GM12878 (cell line): ENCODE results near the gene BCAS4. TPM values are rescaled to one million over a fixed set of nuclear protein-coding genes. Genes with fewer than 3 reads are reported as not detected.

Experiments used
- ATF3 ChIP-seq: IDR thresholded peaks from 2 replicates; pipeline ENCODE4 v1.6.1; 2011; ENCODE audit warnings: low read depth, mild to moderate bottlenecking, low read length, moderate library complexity, borderline replicate concordance; ENCODE audit errors: extremely low read depth
- CHD1 ChIP-seq: IDR thresholded peaks from 2 replicates; pipeline ENCODE4 v1.6.1; 2012; ENCODE audit warnings: low read depth, low read length, improper control_type of control experiment
- CREM ChIP-seq: IDR thresholded peaks from 2 replicates; pipeline ENCODE4 v1.6.1; 2014; ENCODE audit warnings: antibody characterized with exemption, low read depth
- CUX1 ChIP-seq: IDR thresholded peaks from 2 replicates; pipeline ENCODE4 v1.6.1; 2012; ENCODE audit warnings: improper control_type of control experiment, low read depth, low read length; ENCODE audit not compliant: insufficient replicate concordance
- E2F8 ChIP-seq: fragments of 450-650 bp; IDR thresholded peaks from 2 replicates; pipeline ENCODE4 v1.6.1; 2018; ENCODE audit warnings: mild to moderate bottlenecking, low read depth, moderate library complexity; ENCODE audit not compliant: partially characterized antibody
- EGR1 ChIP-seq, 2 experiments: IDR thresholded peaks; 1 replicate in 1 of 2; 2 replicates in 1 of 2; pipeline ENCODE4 v1.6.1; 2011 to 2012; ENCODE audit warnings: low read depth in 2 of 2, low read length in 2 of 2, borderline replicate concordance in 1 of 2, mild to moderate bottlenecking in 1 of 2, moderate library complexity in 1 of 2
- ELK1 ChIP-seq: IDR thresholded peaks from 2 replicates; pipeline ENCODE4 v1.6.1; 2012; ENCODE audit warnings: low read depth, low read length, improper control_type of control experiment
- FOXM1 ChIP-seq: IDR thresholded peaks from 2 replicates; pipeline ENCODE4 v1.6.1; 2012; ENCODE audit warnings: low read depth, mild to moderate bottlenecking, inconsistent platforms, low read length, moderate library complexity
- HDGF ChIP-seq: fragments of 450-650 bp; IDR thresholded peaks from 2 replicates; pipeline ENCODE4 v1.6.1; 2016; ENCODE audit warnings: antibody characterized with exemption
- MEF2B ChIP-seq: fragments of 450-650 bp; IDR thresholded peaks from 2 replicates; pipeline ENCODE4 v1.6.1; 2018; ENCODE audit warnings: mild to moderate bottlenecking, moderate library complexity; ENCODE audit not compliant: partially characterized antibody, poor library complexity, severe bottlenecking
- MYC ChIP-seq: IDR thresholded peaks from 2 replicates; pipeline ENCODE4 v1.6.1; 2011; ENCODE audit warnings: mild to moderate bottlenecking, low read length, moderate library complexity, inconsistent platforms; ENCODE audit not compliant: insufficient read depth, insufficient replicate concordance, insufficient read length, severe bottlenecking
- RCOR1 ChIP-seq: conservative IDR thresholded peaks from 2 replicates; pipeline ENCODE4 v1.6.1; 2012; ENCODE audit warnings: low read depth, low read length, improper control_type of control experiment
- RELA ChIP-seq: fragments of 450-650 bp; IDR thresholded peaks from 2 replicates; pipeline ENCODE4 v1.8.0; 2014; ENCODE audit warnings: borderline replicate concordance; ENCODE audit not compliant: partially characterized antibody
- RFX5 ChIP-seq: IDR thresholded peaks from 2 replicates; pipeline ENCODE4 v1.6.1; 2011; ENCODE audit warnings: low read depth, low read length, improper control_type of control experiment
- SP1 ChIP-seq: IDR thresholded peaks from one replicate; pipeline ENCODE4 v1.6.1; 2011; ENCODE audit warnings: low read depth, low read length
- TAF1 ChIP-seq: IDR thresholded peaks from 2 replicates; pipeline ENCODE4 v1.6.1; 2011; ENCODE audit warnings: mild to moderate bottlenecking, low read depth, low read length, borderline replicate concordance
- TCF3 ChIP-seq: IDR thresholded peaks from 2 replicates; pipeline ENCODE4 v1.6.1; 2012; ENCODE audit warnings: low read depth, mild to moderate bottlenecking, low read length, borderline replicate concordance; ENCODE audit not compliant: insufficient read depth
- WRNIP1 ChIP-seq: IDR thresholded peaks from 2 replicates; pipeline ENCODE4 v1.6.1; 2011; ENCODE audit warnings: low read depth, low read length, improper control_type of control experiment, borderline replicate concordance
- YBX1 ChIP-seq: fragments of 450-650 bp; IDR thresholded peaks from 2 replicates; pipeline ENCODE4 v1.6.1; 2016; ENCODE audit warnings: antibody characterized with exemption
- ZNF217 ChIP-seq: fragments of 450-650 bp; IDR thresholded peaks from 2 replicates; pipeline ENCODE4 v1.6.1; 2017; ENCODE audit warnings: antibody characterized with exemption, mild to moderate bottlenecking
- ZNF622 ChIP-seq: fragments of 450-650 bp; IDR thresholded peaks from 2 replicates; pipeline ENCODE4 v1.6.1; 2017; ENCODE audit warnings: mild to moderate bottlenecking, inconsistent platforms
- polyA plus RNA-seq, 11 experiments: library from polyadenylated mRNA; depleted of rRNA in 4 of 11; unstranded in 6 of 11; stranded (reverse) in 5 of 11; fragments of >200 nt; fragmentation: Nextera tagmentation in 4 of 11; fragmentation: Illumina TruSeq in 1 of 11; extraction: Ambion mirVana in 4 of 11; extraction: Trizol in 1 of 11; gene quantifications; 1 replicate in 1 of 11; 2 replicates in 10 of 11; pipeline versions ENCODE4 v1.2.1 to v1.2.3, GENCODE V29; 2011 to 2016; ENCODE audit warnings: inconsistent platforms in 2 of 11, missing spikeins in 2 of 11, low read depth in 1 of 11
- total RNA-seq, 4 experiments: library from RNA; depleted of rRNA in 3 of 4; stranded (reverse); fragments of >200 nt in 3 of 4; fragmentation: Illumina TruSeq in 1 of 4; extraction: Trizol in 1 of 4; gene quantifications; 2 replicates each; pipeline versions ENCODE4 v1.2.1 to v1.2.3, GENCODE V29; 2013 to 2021

The BCAS4 gene
- total and polyA plus RNA-seq, 10 of the 15 experiments (the other 5 are each of a cell fraction or from before 2014, with no cell fraction given), result 14.8 to 214 (median 65.3) TPM

- no peak for TF ChIP-seq MYC
- no peak for TF ChIP-seq RFX5
- TF ChIP-seq CUX1, result peak; percentile 34
- peak; percentile 67; the same call in 1 of the 2 replicates for TF ChIP-seq FOXM1
- no peak for TF ChIP-seq RELA
- peak; percentile 94 for TF ChIP-seq CHD1
- peak in 1 of 2 experiments; percentile 55; a peak in 1 of 3 replicates for TF ChIP-seq EGR1 (IDR thresholded peaks at IDR 0.05; ENCODE audit: borderline replicate concordance in 1 of 2, low read depth in 2 of 2, low read length in 2 of 2)
- TF ChIP-seq E2F8, result no peak
- no peak for TF ChIP-seq YBX1
- no peak for TF ChIP-seq ATF3
- TF ChIP-seq ZNF622, result no peak
- TF ChIP-seq MEF2B, result peak; percentile 63
- peak; percentile 66; the same call in 1 of the 2 replicates for TF ChIP-seq TCF3
- no peak for TF ChIP-seq WRNIP1
- peak; percentile 79 for TF ChIP-seq ZNF217
- TF ChIP-seq CREM, result peak; percentile 93
- TF ChIP-seq ELK1, result no peak
- 0 out of 2 replicates have a peak, but pooled peaks have one; percentile 67 for TF ChIP-seq RCOR1
- peak; percentile 94 for TF ChIP-seq HDGF
- peak; percentile 53; the same call in 1 of the 2 replicates for TF ChIP-seq TAF1
- peak; percentile 78 for TF ChIP-seq SP1
Observed at GRCh38 chr20:50844430-50845100, 49.7 kb downstream of the BCAS4 start (continued).
